Ovary (tissue), 3 donors: Measurements from ENCODE around the gene LACTB.

Experiments
- CTCF ChIP-seq, 3 donors: fragments of 450-650 bp in 2 of 3; fragments of 200-600 bp in 1 of 3; IDR thresholded peaks; one replicate each; pipeline versions ENCODE4 v1.5.1 to v1.8.0; 2016 to 2022; ENCODE audit warnings: antibody characterized with exemption in 3 of 3, mild to moderate bottlenecking in 1 of 3
- POLR2A ChIP-seq: fragments of 450-650 bp; IDR thresholded peaks from one replicate; pipeline ENCODE4 v1.6.1; 2017; ENCODE audit warnings: antibody characterized with exemption, mild to moderate bottlenecking, moderate library complexity
- donor health status: DM: no; HTN: no; CAD: no.

GRCh38 chr15:63104727-63105126, 16.9 kb upstream of the LACTB start:
- TF ChIP-seq POLR2A (no peak), CTCF (IDR thresholded peaks at IDR 0.05) (no peak)
